Upper lobe of right lung (tissue), 1 donor: Measurements from ENCODE around the gene TBCD. TPM values are rescaled to one million over a fixed set of nuclear protein-coding genes. Genes with fewer than 3 reads are reported as not detected.

Source experiments
- ATAC-seq: fragments of 200-7000 bp; cut with Tn5 transposase; one replicate; pipeline ENCODE4 v1.9.1; 2020; ENCODE audit warnings: mild to moderate bottlenecking, moderate library complexity
- DNase-seq: peaks from one replicate; pipeline ENCODE4 v3.0.0-alpha.2; 2020
- H3K27ac ChIP-seq: fragments of 200-600 bp; one replicate; pipeline ENCODE4 v1.8.0; 2022
- H3K27me3 ChIP-seq: fragments of 200-600 bp; one replicate; pipeline ENCODE4 v1.8.0; 2022; ENCODE audit warnings: mild to moderate bottlenecking
- H3K36me3 ChIP-seq: fragments of 200-600 bp; one replicate; pipeline ENCODE4 v1.8.0; 2022
- H3K4me1 ChIP-seq: fragments of 200-600 bp; one replicate; pipeline ENCODE4 v1.8.0; 2022
- H3K4me3 ChIP-seq: fragments of 200-600 bp; one replicate; pipeline ENCODE4 v1.8.0; 2022; ENCODE audit warnings: mild to moderate bottlenecking
- H3K9me3 ChIP-seq: fragments of 200-600 bp; one replicate; pipeline ENCODE4 v1.8.0; 2022
- CTCF ChIP-seq: fragments of 200-600 bp; IDR thresholded peaks from one replicate; pipeline ENCODE4 v1.8.0; 2022; ENCODE audit warnings: antibody characterized with exemption
- intact Hi-C: fragments of 100-400 bp; cut with DNase I; formaldehyde crosslinking; loops from one replicate; pipeline ENCODE4 v1.11.0; 2022
- total RNA-seq: library from RNA; stranded (reverse); fragmentation: NEBNext Ultra II Directional; extraction: Animal tissue kit (Norgen Biotek cat#: 25700); gene quantifications from one replicate; pipeline ENCODE4 v1.2.1, GENCODE V29; 2021
- donor health status: DM: no; HTN: yes; CAD: no; lungs with severe emphysema.

TBCD gene
- total RNA-seq, 1 donor from 2014 or later: 84.5 TPM

- DNase-seq (no peak), ATAC-seq (no peak)
- Histone ChIP-seq H3K27me3 (no peaks in the 10 kb centered on the region), H3K4me3 (no peak overlapping the region), H3K9me3 (no peaks in the 10 kb centered on the region), H3K27ac (no peak overlapping the region), H3K4me1 (no peaks in the 10 kb centered on the region), H3K36me3 (peaks cover 51% of the 10 kb centered on the region)
- intact Hi-C loops: no loop called here
- no peak for TF ChIP-seq CTCF
These were observed 171.7 kb downstream of the TBCD start for GRCh38 chr17:82923366-82924113.

GRCh38 chr17:82924214-82924613 lies 172.3 kb downstream of the TBCD start:
- Histone ChIP-seq H3K9me3 (no peaks in the 10 kb centered on the region), H3K36me3 (peaks cover 53% of the 10 kb centered on the region), H3K4me3 (no peak overlapping the region), H3K27me3 (no peaks in the 10 kb centered on the region), H3K27ac (no peak overlapping the region), H3K4me1 (no peaks in the 10 kb centered on the region)
- ATAC-seq (no peak), DNase-seq (no peak)
- no peak for TF ChIP-seq CTCF
- intact Hi-C loops: no loop called here

- no peak overlapping the region for H3K4me3 ChIP-seq
- no peak overlapping the region for H3K27ac ChIP-seq
- no peaks in the 10 kb centered on the region for H3K9me3 ChIP-seq
- ATAC-seq: no peak
- no peak for TF ChIP-seq CTCF
- intact Hi-C loops: no loop called here
- H3K4me1 ChIP-seq: no peaks in the 10 kb centered on the region
- no peaks in the 10 kb centered on the region for H3K27me3 ChIP-seq
- peaks cover 56% of the 10 kb centered on the region for H3K36me3 ChIP-seq
- no peak for DNase-seq
These were observed 172.9 kb downstream of the TBCD start for GRCh38 chr17:82924812-82925211.

GRCh38 chr17:82925336-82925735 lies 173.5 kb downstream of the TBCD start:
- Histone ChIP-seq H3K27me3 (no peaks in the 10 kb centered on the region), H3K4me3 (no peak overlapping the region), H3K36me3 (peaks cover 61% of the 10 kb centered on the region), H3K27ac (no peak overlapping the region), H3K4me1 (no peaks in the 10 kb centered on the region), H3K9me3 (no peaks in the 10 kb centered on the region)
- ATAC-seq: no peak
- TF ChIP-seq CTCF: no peak
- no peak for DNase-seq
- intact Hi-C loops: no loop called here

GRCh38 chr17:82926081-82926480 lies 174.2 kb downstream of the TBCD start:
- no peak for TF ChIP-seq CTCF
- Histone ChIP-seq H3K4me3 (no peak overlapping the region), H3K36me3 (peaks cover 66% of the 10 kb centered on the region), H3K27me3 (no peaks in the 10 kb centered on the region), H3K9me3 (no peaks in the 10 kb centered on the region), H3K27ac (no peak overlapping the region), H3K4me1 (no peaks in the 10 kb centered on the region)
- intact Hi-C loops: no loop called here
- ATAC-seq (no peak), DNase-seq (no peak)

GRCh38 chr17:82926716-82927115 lies 174.9 kb downstream of the TBCD start:
- H3K9me3 ChIP-seq: no peaks in the 10 kb centered on the region
- H3K27me3 ChIP-seq: no peaks in the 10 kb centered on the region
- H3K4me3 ChIP-seq: no peak overlapping the region
- intact Hi-C loops: no loop called here
- no peak for TF ChIP-seq CTCF
- ATAC-seq (no peak), DNase-seq (no peak)
- H3K27ac ChIP-seq: no peak overlapping the region
- no peaks in the 10 kb centered on the region for H3K4me1 ChIP-seq
- H3K36me3 ChIP-seq: peaks cover 69% of the 10 kb centered on the region
